GM12878 (cell line): Measurements from ENCODE around the gene DCAF8. TPM values are rescaled to one million over a fixed set of nuclear protein-coding genes. Genes with fewer than 3 reads are reported as not detected.

Source experiments
- ATAC-seq: fragments of 200-7000 bp; cut with Tn5 transposase; 3 replicates; pipeline ENCODE4 v1.9.1; 2020; ENCODE audit warnings: mild to moderate bottlenecking, moderate library complexity
- BruUV-seq: library from RNA; stranded (reverse); fragments of 400-500 nt; replicated peaks from 2 replicates; lab custom pipeline; 2021; lab: Mats Ljungman, UMichigan
- CTCF ChIA-PET: fragments of 300-600 bp; sonication (Branson Sonifier 250); formaldehyde crosslinking; extraction: SDS; loops from one replicate; lab custom pipeline; 2021; ENCODE audit warnings: inconsistent platforms; lab: Yijun Ruan, JAX
- POLR2A ChIA-PET: fragments of 350-600 bp; formaldehyde crosslinking; extraction: SDS; loops from one replicate; lab custom pipeline; 2021; ENCODE audit warnings: inconsistent platforms; lab: Charles Lee
- RAD21 ChIA-PET: fragments of 300-600 bp; sonication (Branson Sonifier 250); formaldehyde crosslinking; loops from one replicate; lab custom pipeline; 2023; ENCODE audit warnings: antibody characterized with exemption; ENCODE audit not compliant: unreplicated experiment; lab: Charles Lee
- SMC1A ChIA-PET: fragments of 300-600 bp; sonication (Branson Sonifier 250); formaldehyde crosslinking; loops from one replicate; lab custom pipeline; 2023; ENCODE audit not compliant: unreplicated experiment, uncharacterized antibody; lab: Charles Lee
- DNase-seq: peaks from one replicate; pipeline ENCODE4 v3.0.0-alpha.2; 2011; ENCODE audit warnings: low read depth, low spot score
- FAIRE-seq: peaks from 3 replicates; lab custom pipeline; 2011; peaks lifted over from hg19 to GRCh38; lab: Jason Lieb, UNC
- H2AFZ ChIP-seq: 2 replicates; pipeline ENCODE4 v1.6.0; 2011; ENCODE audit warnings: low read depth, low read length, control low read depth; ENCODE audit not compliant: control insufficient read depth
- H3K27ac ChIP-seq: 2 replicates; pipeline ENCODE4 v1.5.1; 2011; ENCODE audit warnings: control low read depth; ENCODE audit not compliant: control insufficient read depth, insufficient read depth
- H3K27me3 ChIP-seq, 2 experiments: replicated peaks in 1 of 2; 2 replicates each; pipeline versions ENCODE4 v1.6.0 to v1.6.1; 2011; ENCODE audit warnings: low read length in 1 of 2; ENCODE audit not compliant: control insufficient read depth in 2 of 2, insufficient read depth in 2 of 2
- H3K36me3 ChIP-seq, 2 experiments: 2 replicates each; pipeline ENCODE4 v1.5.1; 2011; ENCODE audit warnings: low read length in 1 of 2; ENCODE audit not compliant: control insufficient read depth in 2 of 2, insufficient read depth in 2 of 2
- H3K4me1 ChIP-seq: 2 replicates; pipeline ENCODE4 v1.6.1; 2011; ENCODE audit warnings: mild to moderate bottlenecking, low read length, moderate library complexity, mixed read lengths; ENCODE audit not compliant: control insufficient read depth, insufficient read depth
- H3K4me2 ChIP-seq: 2 replicates; pipeline ENCODE4 v1.6.0; 2011; ENCODE audit warnings: control low read depth; ENCODE audit not compliant: control insufficient read depth, insufficient read depth
- H3K4me3 ChIP-seq: fragments of 200-600 bp; sonication (generic); 2 replicates; pipeline ENCODE4 v1.5.1; 2016
- H3K79me2 ChIP-seq: 2 replicates; pipeline ENCODE4 v1.6.0; 2011; ENCODE audit warnings: low read length; ENCODE audit not compliant: control insufficient read depth, insufficient read depth
- H3K9ac ChIP-seq: 2 replicates; pipeline ENCODE4 v1.8.0; 2011; ENCODE audit warnings: low read length, control low read depth, mixed read lengths; ENCODE audit not compliant: control insufficient read depth, insufficient read depth
- H3K9me3 ChIP-seq: replicated peaks from 3 replicates; pipeline ENCODE4 v1.5.1; 2011; ENCODE audit warnings: mild to moderate bottlenecking, low read length; ENCODE audit not compliant: control insufficient read depth, insufficient read depth
- H4K20me1 ChIP-seq: 2 replicates; pipeline ENCODE4 v1.6.0; 2011; ENCODE audit not compliant: control insufficient read depth, insufficient read depth
- BCLAF1 ChIP-seq: fragments of 450-650 bp; IDR thresholded peaks from 2 replicates; pipeline ENCODE4 v1.6.1; 2017; ENCODE audit warnings: antibody characterized with exemption, mild to moderate bottlenecking, moderate library complexity
- DPF2 ChIP-seq: fragments of 450-650 bp; IDR thresholded peaks from 2 replicates; pipeline ENCODE4 v1.6.1; 2017; ENCODE audit warnings: mild to moderate bottlenecking
- GABPA ChIP-seq: IDR thresholded peaks from 2 replicates; pipeline ENCODE4 v1.6.1; 2014; ENCODE audit warnings: antibody characterized with exemption, low read depth, mild to moderate bottlenecking, inconsistent platforms
- MEF2B ChIP-seq: fragments of 450-650 bp; IDR thresholded peaks from 2 replicates; pipeline ENCODE4 v1.6.1; 2018; ENCODE audit warnings: mild to moderate bottlenecking, moderate library complexity; ENCODE audit not compliant: partially characterized antibody, poor library complexity, severe bottlenecking
- POU2F2 ChIP-seq: IDR thresholded peaks from 3 replicates; pipeline ENCODE4 v1.6.1; 2011; ENCODE audit warnings: low read depth, mild to moderate bottlenecking, low read length, borderline replicate concordance
- RB1 ChIP-seq: fragments of 450-650 bp; formaldehyde crosslinking; IDR thresholded peaks from 2 replicates; pipeline ENCODE4 v1.6.1; 2017; ENCODE audit warnings: mild to moderate bottlenecking, borderline replicate concordance
- RELB ChIP-seq: fragments of 450-650 bp; IDR thresholded peaks from 2 replicates; pipeline ENCODE4 v1.6.1; 2017; ENCODE audit warnings: low read depth, mild to moderate bottlenecking, moderate library complexity
- SIX5 ChIP-seq: IDR thresholded peaks from 2 replicates; pipeline ENCODE4 v1.6.1; 2011; ENCODE audit warnings: mild to moderate bottlenecking, low read depth, low read length, moderate library complexity; ENCODE audit not compliant: severe bottlenecking
- SMAD1 ChIP-seq: fragments of 450-650 bp; IDR thresholded peaks from 2 replicates; pipeline ENCODE4 v1.6.1; 2018; ENCODE audit warnings: mild to moderate bottlenecking, low read depth; ENCODE audit not compliant: partially characterized antibody
- STAT1 ChIP-seq: fragments of 450-650 bp; conservative IDR thresholded peaks from 2 replicates; pipeline ENCODE4 v1.6.1; 2014; ENCODE audit warnings: antibody characterized with exemption, mild to moderate bottlenecking
- STAT3 ChIP-seq: IDR thresholded peaks from 2 replicates; pipeline ENCODE4 v1.6.1; 2011; ENCODE audit warnings: low read depth, low read length, improper control_type of control experiment
- TCF12 ChIP-seq: IDR thresholded peaks from 2 replicates; pipeline ENCODE4 v1.6.1; 2011; ENCODE audit warnings: low read depth, mild to moderate bottlenecking, low read length
- YY1 ChIP-seq: IDR thresholded peaks from 2 replicates; pipeline ENCODE4 v1.6.1; 2011; ENCODE audit warnings: low read depth, mild to moderate bottlenecking, low read length
- ZBTB33 ChIP-seq: fragments of 450-650 bp; IDR thresholded peaks from 2 replicates; pipeline ENCODE4 v1.6.1; 2017; ENCODE audit warnings: mild to moderate bottlenecking
- ZNF274 ChIP-seq: IDR thresholded peaks from one replicate; pipeline ENCODE4 v1.8.0; 2011; ENCODE audit not compliant: insufficient read length, insufficient read depth
- WGBS: methylation state at CpG from one replicate; pipeline ENCODE4 v1.1.6; 2016; ENCODE audit warnings: low lambda C conversion rate; ENCODE audit not compliant: insufficient replicate concordance, insufficient coverage; ENCODE audit errors: missing lambda C conversion rate; 5-methylcytosine and 5-hydroxymethylcytosine counted together
- in situ Hi-C: fragments of 300-500 bp; cut with MboI; formaldehyde crosslinking; loops from 9 replicates; pipeline ENCODE4 v1.14.3; 2018; ENCODE audit warnings: mixed read lengths
- intact Hi-C: fragments of 100-400 bp; cut with micrococcal nuclease; formaldehyde crosslinking; loops from one replicate; pipeline ENCODE4 v1.14.2; 2022; ENCODE audit not compliant: unreplicated experiment
- polyA plus RNA-seq, 11 experiments: library from polyadenylated mRNA; depleted of rRNA in 4 of 11; unstranded in 6 of 11; stranded (reverse) in 5 of 11; fragments of >200 nt; fragmentation: Nextera tagmentation in 4 of 11; fragmentation: Illumina TruSeq in 1 of 11; extraction: Ambion mirVana in 4 of 11; extraction: Trizol in 1 of 11; gene quantifications; 1 replicate in 1 of 11; 2 replicates in 10 of 11; pipeline versions ENCODE4 v1.2.1 to v1.2.3, GENCODE V29; 2011 to 2016; ENCODE audit warnings: inconsistent platforms in 2 of 11, missing spikeins in 2 of 11, low read depth in 1 of 11
- total RNA-seq, 4 experiments: library from RNA; depleted of rRNA in 3 of 4; stranded (reverse); fragments of >200 nt in 3 of 4; fragmentation: Illumina TruSeq in 1 of 4; extraction: Trizol in 1 of 4; gene quantifications; 2 replicates each; pipeline versions ENCODE4 v1.2.1 to v1.2.3, GENCODE V29; 2013 to 2021

Gene DCAF8
- total and polyA plus RNA-seq, 10 of the 15 experiments (the other 5 are each of a cell fraction or from before 2014, with no cell fraction given) = 10.4 to 152 (median 84.6) TPM

- FAIRE-seq = no peak
- H3K9me3 ChIP-seq = no peaks in the 10 kb centered on the region
- no peaks in the 10 kb centered on the region; a peak in 1 of 4 replicates for H3K27me3 ChIP-seq
- H3K36me3 ChIP-seq = no peaks in the 10 kb centered on the region
- intact Hi-C loops = no loop called here
- no peak for DNase-seq
- ChIA-PET RAD21 (interaction anchor here (0.7 to 3.6 kb wide), 5 partner anchors 31 to 1085 kb away, joined by 3 to 14 read pairs (median 3); no protein-coding TSS in a partner anchor), CTCF (interaction anchor here (0.7 to 3.5 kb wide), 4 partner anchors 36 to 84 kb away, joined by 3 to 25 read pairs (median 4); no protein-coding TSS in a partner anchor), POLR2A (interaction anchor here (1.0 kb wide), 1 partner anchor 97 kb away, joined by 3 read pairs; no protein-coding TSS in a partner anchor), SMC1A (interaction anchor here (1.1 to 2.5 kb wide), 4 partner anchors 25 to 84 kb away, joined by 3 to 10 read pairs (median 6); no protein-coding TSS in a partner anchor)
- no peak for ATAC-seq
- BruUV-seq = no TSS peak
- no peak overlapping the region for H3K4me2 ChIP-seq
- H4K20me1 ChIP-seq = no peaks in the 10 kb centered on the region
- in situ Hi-C loops = no loop called here
- no peaks in the 10 kb centered on the region for H3K79me2 ChIP-seq
- H2AFZ ChIP-seq = no peak overlapping the region
- 82% methylated on average over 5 of the region's 5 CpGs for WGBS
- H3K27ac ChIP-seq = no peak overlapping the region
- TF ChIP-seq MEF2B (no peak), RB1 (no peak), ZBTB33 (no peak), SIX5 (no peak), STAT3 (no peak), ZNF274 (no peak), STAT1 (no peak), YY1 (no peak), BCLAF1 (no peak), DPF2 (no peak), TCF12 (no peak), SMAD1 (no peak), POU2F2 (no peak), RELB (no peak), GABPA (no peak)
- H3K4me3 ChIP-seq = no peak overlapping the region
- no peak overlapping the region for H3K9ac ChIP-seq
- peaks cover 21% of the 10 kb centered on the region for H3K4me1 ChIP-seq
Measured at GRCh38 chr1:160168016-160168415, 94.3 kb downstream of the DCAF8 start.
